HG03135 (cell line): ENCODE data around the gene MACROH2A2.

Experiments used
- ATAC-seq: cut with Tn5 transposase; IDR thresholded peaks from one replicate; pipeline ENCODE4 v1.9.1; 2021; ENCODE audit warnings: mild to moderate bottlenecking, moderate library complexity; ENCODE audit not compliant: unreplicated experiment

Gene MACROH2A2

GRCh38 chr10:70125918-70126552 is 73.4 kb downstream of the MACROH2A2 start:
- ATAC-seq, result no peak

DNA sequence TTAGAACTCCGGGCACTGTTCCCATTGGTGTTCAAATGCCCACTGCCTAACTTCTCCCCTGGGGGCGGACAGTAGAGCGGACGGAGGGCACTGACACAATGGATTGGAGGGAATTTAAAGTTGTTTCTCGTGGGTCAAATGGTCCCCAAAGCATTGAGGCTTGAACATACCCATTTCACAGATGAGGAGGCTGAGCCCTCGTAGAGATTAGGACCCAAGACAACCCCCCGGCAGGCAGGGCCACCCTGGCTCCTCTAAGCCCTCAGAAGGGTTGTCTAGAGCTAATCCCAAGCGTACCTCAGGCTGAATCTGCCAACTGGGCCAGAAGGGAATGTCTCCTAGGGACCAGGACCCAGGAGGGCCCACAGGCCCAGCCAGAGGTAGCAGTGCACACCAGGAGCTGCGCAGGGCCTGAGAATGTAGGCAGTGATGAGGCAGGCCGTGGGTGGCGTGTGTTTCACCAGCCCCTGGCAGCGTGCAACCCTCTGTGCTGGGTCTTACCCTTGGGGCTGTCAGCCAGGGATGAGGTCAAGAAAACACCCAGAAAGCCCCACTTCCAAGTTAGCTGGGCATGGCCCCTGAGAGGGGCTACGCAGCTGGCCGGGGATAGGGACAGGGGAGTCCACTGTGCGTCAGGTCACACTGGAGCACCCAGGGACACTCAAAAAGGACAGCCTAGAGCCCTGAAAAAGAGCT is 74.2 kb downstream of the MACROH2A2 start:
- ATAC-seq, result no peak

- ATAC-seq, result no peak
Measured at GRCh38 chr10:70130878-70131559, 78.4 kb downstream of the MACROH2A2 start.

GRCh38 chr10:70131560-70131937 is 78.9 kb downstream of the MACROH2A2 start:
- ATAC-seq, result no peak

GRCh38 chr10:70132098-70133029 is 79.7 kb downstream of the MACROH2A2 start, which contains the start of gene AIFM2:
Gene AIFM2 (minus strand): TSS chr10:70132825. CDS start chr10:70124084, 8,741 bp downstream.
- ATAC-seq, result peak; percentile 78

DNA sequence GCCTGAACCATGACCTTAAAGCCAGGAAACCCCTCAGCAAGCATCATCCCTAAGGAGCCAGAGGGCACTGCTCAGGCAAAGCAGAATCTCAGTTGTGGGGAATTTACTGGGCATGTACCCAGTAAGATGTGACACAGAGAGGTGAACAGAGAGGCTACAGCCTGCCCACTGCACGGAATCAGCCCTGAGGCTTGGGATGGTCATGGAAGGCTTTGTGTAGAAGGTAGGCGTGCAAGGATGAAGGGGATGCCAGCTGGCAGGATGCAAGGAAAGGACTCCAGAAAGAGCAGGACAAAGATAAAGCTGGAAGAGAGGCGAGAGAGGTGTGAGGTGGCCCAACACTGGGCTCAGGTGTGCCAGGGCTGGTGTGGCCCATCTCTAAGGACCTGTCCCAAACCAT is 82.4 kb downstream of the MACROH2A2 start:
- ATAC-seq, result no peak

DNA sequence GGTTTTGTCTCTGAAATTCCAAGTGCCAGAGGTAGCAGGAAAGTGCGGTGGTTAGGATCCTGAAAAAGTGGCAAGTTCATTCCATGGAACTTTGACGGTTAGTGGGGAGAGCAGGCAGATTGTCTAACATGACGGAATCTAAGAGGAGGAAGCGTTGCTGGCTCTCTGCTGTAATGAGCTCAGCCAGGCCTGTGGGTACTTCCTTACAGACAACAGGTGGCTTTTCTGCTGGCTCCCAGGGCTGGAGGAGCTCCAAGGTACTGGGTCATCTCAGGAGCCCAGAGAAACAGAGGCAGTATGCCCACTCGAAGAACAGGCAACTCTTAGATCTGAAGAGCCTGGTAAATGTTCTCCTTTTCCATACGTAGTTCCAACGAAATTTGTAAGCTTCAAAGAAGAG is 83.0 kb downstream of the MACROH2A2 start:
- ATAC-seq, result no peak

DNA sequence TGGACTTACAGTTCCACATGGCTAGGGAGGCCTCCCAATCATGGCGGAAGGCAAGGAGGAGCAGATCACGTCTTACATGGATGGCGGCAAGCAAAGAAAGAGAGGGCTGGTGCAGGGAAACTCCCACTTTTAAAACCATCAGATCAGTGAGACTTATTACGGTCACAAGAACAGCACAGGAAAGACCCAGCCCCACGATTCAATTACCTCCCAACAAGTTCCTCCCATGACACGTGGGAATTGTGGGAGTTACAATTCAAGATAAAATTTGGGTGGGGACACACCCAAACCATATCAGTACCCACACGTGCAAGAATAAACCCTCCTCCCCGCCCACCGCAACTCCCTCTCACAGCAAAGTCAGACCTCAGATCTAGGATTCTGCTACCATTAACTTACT is 84.5 kb downstream of the MACROH2A2 start:
- ATAC-seq, result no peak

DNA sequence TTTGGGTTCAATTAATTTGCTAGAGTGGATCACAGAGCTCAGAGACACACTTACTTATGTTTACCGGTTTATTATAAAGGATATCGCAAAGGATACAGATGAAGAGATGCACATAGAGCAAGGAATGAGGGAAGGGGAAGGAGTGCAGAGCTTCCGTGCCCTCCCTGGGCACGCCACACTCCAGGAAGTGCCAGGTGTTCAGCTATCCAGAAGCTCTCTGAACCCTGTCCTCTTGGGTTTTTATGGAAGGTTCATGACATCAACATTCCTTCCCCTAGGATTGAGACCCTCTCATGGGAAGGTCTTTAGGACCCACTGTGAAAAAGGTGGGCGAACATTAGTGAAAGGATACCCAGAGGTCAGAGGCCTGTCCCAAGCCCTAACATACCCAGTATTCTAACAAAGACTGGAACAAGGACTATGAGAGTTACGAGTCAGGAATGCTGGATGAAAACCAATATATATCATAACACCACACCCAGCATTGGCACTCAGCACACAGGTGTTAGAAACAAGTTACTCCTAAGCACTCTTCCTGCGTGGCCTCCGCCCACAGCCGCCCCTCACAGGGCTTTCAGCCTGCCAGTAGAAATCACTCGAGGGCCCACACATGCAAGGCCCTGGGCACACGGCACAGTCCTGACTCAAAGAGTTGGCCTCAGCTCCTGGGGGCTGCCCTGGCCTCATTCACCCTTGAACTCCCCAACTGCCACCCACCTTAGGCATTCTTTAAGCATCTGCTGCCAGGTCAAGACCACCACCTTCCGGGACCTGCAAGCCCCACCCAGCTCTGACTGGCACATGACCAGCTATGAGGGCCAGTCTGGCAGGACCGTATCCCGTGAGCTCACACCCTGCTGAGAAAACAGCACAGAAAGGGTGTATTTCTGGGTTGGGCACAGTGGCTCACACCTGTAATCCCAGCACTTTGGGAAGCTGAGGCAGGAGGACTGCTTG is 85.6 kb downstream of the MACROH2A2 start:
- no peak for ATAC-seq

- no peak for ATAC-seq
Measured at GRCh38 chr10:70139151-70139996, 86.7 kb downstream of the MACROH2A2 start.

DNA sequence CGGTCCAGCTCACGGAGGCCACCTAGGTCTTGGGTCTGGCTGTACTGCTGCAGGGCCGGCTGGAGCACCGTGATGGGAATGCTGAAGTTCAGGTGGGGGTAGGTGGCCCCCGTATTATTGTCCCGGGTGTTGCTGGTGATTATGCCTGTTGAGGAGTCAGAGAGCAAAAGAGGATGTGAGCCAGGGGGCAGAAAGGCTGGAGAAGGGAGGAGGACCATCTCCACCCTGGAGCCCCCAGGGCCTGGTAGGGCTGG is 87.3 kb downstream of the MACROH2A2 start:
- no peak for ATAC-seq

- ATAC-seq, result no peak
Measured at GRCh38 chr10:70140297-70140696, 87.7 kb downstream of the MACROH2A2 start.

DNA sequence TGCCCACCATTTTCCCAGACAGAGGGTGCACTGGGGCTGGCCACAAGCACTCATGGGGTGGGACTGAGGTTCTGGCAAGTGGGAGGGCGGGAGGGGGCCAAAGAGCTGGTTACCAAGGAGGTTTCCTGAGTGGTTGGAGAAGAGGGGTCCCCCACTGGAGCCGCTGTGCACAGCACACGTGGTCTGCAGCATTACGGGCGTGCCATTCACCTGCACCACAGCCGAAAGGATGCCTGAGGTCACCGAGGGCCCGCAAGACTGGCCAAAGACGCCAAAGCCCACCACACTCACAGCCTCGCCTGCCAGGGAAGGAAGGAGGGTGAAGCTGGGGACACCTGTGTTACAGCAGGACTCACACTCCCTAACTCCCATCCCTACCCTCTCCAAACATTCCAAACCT is 89.9 kb downstream of the MACROH2A2 start:
- no peak for ATAC-seq

DNA sequence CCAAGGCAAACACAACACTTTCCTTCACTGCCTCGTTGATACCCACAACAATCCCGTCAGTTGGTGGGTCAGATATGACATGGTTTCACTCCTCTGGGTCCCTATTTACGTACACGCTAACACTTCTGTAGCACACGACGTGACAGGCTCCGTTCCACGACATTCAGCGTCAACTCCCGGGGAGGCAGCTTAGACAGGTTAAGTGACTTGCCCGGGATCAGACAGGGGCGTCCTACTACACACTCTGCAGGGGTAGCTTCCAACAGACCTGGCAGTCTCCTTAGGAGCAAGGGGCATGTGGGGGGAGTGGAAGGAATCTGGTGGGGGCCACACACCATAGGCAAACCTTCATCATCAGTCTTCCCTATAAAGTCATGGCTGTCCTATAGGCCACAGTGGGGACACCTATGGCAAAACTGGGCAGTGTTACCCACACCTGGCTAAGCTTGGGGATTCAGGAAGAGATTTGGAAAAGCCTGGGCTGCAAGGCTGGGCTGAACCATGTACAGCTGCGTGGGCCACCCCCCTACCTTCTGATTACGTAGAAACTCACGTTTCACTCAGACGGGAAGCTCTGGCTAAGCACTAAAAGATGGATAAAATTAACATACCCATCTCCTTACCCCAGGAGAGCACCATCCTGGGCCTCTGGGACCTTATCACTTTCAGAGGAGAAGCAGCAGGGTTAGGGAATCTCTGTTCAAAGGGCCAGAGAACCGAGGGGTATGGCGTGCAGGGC is 91.9 kb downstream of the MACROH2A2 start:
- ATAC-seq, result no peak

GRCh38 chr10:70145166-70145665 is 92.6 kb downstream of the MACROH2A2 start:
- peak; percentile 5 for ATAC-seq

DNA sequence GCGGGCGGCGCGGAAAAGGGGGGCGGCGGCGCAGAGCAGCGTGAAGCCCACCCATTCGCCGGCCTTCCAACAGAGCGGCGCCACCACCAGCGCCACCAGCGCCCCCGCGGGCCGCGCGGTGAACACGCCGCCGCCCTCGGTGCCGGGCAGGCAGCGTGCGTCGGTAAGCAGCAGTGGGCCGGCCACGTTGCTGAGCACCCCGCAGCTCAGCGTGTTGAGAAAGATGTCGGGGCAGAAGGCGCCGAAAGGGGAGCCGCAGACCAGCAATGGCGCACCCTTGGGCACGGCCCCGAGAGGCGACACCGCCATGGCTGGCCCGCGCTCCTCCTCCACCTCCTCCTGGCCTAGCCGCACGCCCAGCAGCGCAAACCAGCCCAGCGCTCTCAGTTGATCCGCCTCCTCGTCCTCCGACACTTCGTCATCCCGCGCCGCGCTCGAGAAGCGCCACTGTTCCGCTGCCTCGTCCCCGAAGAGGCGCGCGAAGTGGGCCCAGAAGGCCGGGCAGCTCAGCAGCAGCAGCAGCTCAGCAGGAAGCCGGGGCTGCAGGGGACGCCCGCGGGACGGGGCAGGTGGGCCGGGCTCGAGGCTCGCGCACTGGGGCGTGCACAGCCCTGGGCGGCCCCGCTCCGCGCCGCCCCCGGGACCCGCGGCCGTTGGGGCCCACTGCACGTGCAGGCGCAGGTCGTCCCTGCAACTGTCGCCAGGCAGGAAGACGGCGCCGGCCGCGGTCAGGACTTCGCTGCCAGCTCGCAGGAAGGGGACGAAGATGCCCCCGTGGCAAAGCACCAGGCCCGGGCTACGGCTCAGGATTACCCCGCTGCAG is 93.2 kb downstream of the MACROH2A2 start:
- ATAC-seq, result peak; percentile 51

GRCh38 chr10:70146489-70147258 is 94.0 kb downstream of the MACROH2A2 start, which contains the start of gene TYSND1:
Gene TYSND1 (minus strand): TSS chr10:70146700. CDS start chr10:70146586, 114 bp downstream.
- peak; percentile 88 for ATAC-seq
